Left colon (tissue), 2 donors: ENCODE measurements around the gene ABCA7. TPM values are rescaled to one million over a fixed set of nuclear protein-coding genes. Genes with fewer than 3 reads are reported as not detected.

Experiments
- ATAC-seq: fragments of 200-7000 bp; cut with Tn5 transposase; one replicate; pipeline ENCODE4 v1.9.1; 2020; ENCODE audit warnings: mild to moderate bottlenecking, moderate library complexity
- DNase-seq, 2 donors: peaks; one replicate each; pipeline ENCODE4 v3.0.0-alpha.2; 2020
- intact Hi-C, 2 donors: fragments of 100-400 bp; cut with DNase I in 1 of 2; cut with micrococcal nuclease in 1 of 2; formaldehyde crosslinking; loops; one replicate each; pipeline versions ENCODE4 v1.11.2 to v1.14.0; 2022; cut with DNase I, micrococcal nuclease
- total RNA-seq, 2 donors: library from RNA; stranded (reverse); fragmentation: NEBNext Ultra II Directional; extraction: Animal tissue kit (Norgen Biotek cat#: 25700); gene quantifications; one replicate each; pipeline ENCODE4 v1.2.1, GENCODE V29; 2021
- donor health status: DM: no; HTN: no; CAD: no.
- donor health status: DM: yes; HTN: yes; CAD: no.

Gene ABCA7
- total RNA-seq, 2 donors from 2014 or later = 23.3 to 35.1 TPM

DNA sequence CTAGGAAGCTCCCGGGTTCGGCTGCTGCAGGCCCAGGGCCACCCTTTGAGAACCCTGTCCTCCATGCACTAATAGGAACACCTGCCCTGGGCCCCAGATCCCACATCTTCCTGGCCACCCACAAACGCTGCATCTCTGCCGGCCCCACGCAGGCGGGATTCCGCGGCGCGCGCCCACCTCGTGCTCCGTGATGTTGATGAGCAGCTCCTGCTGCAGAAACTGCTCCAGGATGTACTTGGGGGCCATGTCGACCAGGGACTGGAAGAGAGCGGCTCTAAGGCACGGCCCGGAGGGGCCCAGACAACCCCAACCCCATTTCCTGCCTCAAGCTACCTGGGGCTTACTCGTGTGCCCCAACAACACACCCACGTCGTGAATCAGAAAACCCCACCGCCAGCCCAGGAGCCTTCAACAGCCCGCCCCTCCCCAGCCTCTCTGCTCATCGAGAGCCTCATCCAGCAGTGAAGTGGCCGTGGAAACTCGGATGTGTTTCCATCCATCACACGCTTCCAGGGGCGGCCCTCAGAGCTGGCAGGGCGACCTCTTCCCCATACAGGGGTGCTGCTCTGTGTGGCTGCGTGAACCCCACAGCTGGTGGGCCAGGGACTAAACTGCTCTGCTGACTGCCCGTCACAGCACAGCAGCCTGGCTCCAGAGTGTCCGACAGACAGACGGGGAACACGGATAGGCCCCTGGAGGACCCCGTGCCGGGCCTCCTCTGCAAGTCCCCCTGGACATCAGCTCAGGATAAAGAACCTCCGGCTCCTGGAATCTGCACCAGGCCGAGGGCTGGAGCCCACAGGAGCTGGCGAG lies 51.0 kb downstream of the ABCA7 start:
- ATAC-seq = no peak
- no peak for DNase-seq
- intact Hi-C loops = no loop called here

DNA sequence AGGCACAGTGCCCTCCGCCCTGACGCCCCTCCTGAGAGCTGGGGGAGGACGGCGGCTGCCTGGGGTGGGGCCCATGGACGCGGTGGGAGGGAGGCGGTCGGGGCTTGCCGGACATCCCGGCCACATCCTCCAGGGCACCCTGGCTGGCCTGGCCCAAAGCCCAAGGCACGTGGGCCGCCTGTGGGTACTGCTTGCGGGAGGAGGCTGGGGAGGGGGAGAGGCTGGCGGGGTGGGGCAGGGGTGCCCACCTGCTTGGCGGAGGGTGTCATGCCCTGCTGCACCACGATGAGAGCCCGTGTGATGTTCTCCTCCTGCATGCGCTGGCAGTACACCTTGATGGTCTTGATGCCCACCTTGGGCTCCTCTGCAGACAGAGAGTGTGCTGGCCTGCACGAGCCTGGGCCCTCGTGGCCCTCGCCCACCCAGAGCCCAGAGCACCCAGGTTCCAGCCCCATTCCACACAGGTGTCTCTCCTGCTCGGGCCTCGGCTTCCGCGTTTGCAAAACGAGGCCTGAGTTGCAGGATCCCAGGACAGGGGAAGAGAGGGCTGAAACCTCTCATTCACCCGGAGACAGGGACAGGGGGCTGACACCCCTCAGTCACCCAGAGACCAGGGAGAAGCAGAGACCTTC lies 51.8 kb downstream of the ABCA7 start:
- ATAC-seq (no peak), DNase-seq (no peak)
- intact Hi-C loops = no loop called here

DNA sequence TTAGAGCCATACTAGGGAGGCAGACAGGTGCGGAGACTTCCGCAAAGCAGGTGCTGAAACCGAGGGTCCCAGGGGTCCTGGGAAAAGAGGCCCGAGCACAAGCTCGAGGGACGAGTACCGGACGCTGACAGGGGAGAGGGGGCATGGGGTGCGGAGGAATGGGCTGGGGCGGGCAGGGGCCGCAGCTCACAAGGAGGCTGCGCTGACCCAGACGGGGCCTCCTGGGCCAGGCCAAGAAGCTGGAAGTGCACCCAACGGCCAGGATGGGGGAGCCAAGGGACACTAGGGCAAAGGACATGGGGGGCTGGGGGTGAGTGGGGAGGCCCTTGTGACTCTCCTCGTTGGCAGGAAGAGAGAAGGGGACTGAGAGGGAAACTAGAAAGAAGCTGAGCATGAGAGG lies 53.4 kb downstream of the ABCA7 start:
- intact Hi-C loops = no loop called here
- no peak for ATAC-seq
- DNase-seq = no peak

DNA sequence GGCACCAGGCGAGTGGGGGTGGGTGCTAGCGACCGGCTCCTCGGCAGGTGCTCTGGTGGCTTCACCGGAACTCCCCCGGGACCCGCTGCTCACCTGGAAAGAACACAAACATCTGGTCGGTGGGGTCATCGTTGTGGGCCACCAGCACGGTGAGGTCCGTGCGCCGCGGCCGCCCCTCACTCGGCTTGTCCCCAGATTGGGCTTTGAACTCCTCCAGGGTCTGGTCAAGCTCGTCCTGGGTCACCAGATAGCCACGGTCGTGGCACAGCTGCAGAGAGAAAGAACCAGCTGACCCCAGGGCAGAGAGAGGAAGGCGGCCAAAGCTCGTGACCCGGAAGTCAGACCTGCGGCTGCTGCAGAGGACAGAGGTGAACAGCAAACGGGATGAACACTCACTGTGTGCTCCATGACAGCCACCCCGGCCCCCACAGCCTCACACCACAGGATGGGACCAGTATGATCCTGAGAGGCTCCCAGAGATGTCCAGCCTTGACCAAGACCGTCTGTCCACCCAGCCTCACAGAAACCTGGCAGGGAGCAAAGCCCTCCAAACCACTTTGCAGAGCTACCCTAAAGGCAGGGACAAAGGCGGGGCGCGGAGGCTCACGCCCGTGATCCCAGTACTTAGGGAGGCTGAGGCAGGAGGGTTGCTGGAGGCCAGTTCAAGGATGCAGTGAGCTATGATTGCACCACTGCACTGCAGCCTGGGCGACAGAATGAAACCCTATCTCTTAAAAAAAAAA lies 54.1 kb downstream of the ABCA7 start:
- intact Hi-C loops = no loop called here
- ATAC-seq = no peak

DNA sequence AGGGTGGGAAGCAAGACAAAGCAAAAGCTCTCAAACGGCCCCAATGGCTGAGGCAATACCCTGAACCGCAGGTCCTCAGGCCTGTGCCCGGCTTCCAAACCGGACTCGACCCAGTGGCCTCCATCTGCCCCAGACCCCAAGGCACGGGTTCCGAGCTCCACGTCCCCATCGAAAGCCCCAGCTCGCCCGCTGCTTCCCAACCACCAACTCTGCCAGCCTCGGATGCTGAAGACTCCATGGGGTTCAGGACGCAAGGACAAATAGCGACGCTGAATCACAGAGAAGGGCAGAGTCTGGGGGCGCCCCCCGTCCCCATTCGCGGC lies 54.7 kb downstream of the ABCA7 start:
- ATAC-seq = no peak
- intact Hi-C loops = no loop called here
- DNase-seq = peak in 1 of 2 donors; percentile 27

More for the DNA sequence above, 54.1 kb downstream of the ABCA7 start:
- peak in 1 of 2 donors; percentile 29 for DNase-seq

DNA sequence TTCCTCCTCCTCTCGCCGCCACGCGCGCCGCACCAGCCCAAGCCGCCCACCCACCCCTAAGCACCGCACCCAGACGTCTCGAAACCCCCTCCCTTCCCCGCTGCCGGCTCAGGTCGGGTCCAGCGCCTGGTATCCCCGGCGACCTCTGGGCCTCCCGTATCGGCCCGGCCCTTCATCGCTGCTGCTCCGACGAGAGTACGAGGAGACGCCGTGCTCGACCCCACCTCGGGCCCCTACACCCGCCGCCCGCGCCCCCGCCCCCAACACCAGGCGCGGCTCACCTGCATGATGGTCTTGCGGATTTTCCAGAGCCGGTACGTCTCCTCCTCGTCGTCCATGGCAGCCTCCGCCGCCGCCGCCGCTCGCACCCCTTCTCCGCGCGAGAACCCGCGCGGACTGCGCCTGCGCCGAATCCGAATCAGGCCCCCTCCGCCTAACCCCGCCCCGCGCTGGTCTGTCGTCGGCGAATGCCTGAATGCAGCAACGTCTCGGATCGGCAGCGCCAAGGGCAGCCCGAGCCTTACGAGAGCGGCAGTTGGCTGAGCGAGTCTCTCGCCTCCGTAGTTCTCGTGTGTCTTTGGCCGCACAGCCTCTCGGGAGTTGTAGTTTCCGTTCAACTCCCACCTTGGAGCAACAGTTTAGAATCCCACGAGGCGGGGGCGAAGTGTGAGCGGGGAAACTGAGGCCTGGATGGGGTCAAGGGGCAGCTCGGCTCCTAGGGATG lies 55.2 kb downstream of the ABCA7 start, which contains the start of gene POLR2E:
Gene POLR2E, minus strand, starts transcription at position 398 of the 724 bp plus-strand sequence. Its CDS starts 60 bp downstream, at position 338.
- intact Hi-C loops = no loop called here
- DNase-seq = peak; percentile 98 to 99
- ATAC-seq = peak; percentile 91

DNA sequence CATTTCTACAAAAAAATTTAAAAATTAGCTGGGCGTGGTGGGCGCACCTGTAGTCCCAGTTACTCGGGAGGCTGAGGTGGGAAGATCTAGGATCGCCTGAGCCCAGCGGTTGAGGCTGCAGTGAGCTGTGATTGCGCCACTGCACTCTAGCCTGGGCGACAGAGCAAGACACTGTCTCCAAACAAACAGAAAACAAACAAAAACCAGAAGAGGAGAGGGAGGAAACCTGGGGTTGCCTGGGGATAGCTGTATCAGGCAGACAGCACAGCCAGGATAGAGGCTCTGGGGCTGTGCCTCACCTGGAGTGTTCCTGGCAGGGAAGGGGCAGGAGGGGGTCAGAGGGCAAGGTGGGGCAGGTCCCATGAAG lies 57.9 kb downstream of the ABCA7 start:
- intact Hi-C loops = no loop called here
- peak; percentile 12 for ATAC-seq
- no peak for DNase-seq

DNA sequence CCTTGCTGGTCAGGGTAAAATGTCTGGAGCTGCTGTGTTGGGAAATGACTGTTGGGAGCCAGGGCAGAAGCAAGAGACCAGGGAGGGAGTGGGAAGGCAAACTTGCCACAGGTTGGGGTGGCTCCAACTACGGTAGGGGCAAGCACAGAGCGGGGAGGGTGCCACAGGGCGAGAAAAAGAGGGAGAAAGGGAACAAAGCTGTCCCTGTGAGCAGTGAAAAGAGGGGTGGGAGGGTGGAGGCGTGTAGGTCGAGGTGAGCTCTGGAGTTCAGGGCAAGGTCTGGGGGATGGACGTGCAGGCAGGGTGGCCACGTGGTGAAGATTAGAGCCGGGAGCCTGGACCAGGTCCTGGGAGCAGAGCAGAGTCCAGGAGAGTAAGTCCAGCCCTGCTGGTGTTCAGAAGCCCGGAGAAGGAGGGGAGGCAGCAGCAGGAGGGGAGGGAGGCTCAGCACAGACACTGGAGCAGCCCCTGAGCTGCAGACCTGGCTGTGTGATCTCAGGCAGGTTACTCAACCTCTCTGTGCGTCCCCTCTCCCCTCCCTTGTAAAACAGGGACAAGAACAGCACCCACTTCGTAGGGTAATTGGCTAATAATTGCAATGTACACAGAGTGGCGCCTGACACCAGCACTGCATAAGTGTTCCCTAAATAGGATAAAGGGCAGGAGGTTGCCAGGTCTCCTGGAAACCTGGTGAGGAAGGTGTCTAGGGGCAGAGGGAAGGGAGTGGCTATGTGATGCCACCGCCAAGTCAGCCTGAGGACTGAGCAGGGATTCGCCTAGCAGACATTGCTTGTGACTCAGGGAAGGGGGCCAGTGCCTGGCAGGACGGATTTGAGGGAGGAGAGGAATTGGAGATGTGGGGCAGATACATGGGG lies 58.5 kb downstream of the ABCA7 start:
- intact Hi-C loops = no loop called here
- ATAC-seq (peak; percentile 40), DNase-seq (peak in 1 of 2 donors; percentile 32)

DNA sequence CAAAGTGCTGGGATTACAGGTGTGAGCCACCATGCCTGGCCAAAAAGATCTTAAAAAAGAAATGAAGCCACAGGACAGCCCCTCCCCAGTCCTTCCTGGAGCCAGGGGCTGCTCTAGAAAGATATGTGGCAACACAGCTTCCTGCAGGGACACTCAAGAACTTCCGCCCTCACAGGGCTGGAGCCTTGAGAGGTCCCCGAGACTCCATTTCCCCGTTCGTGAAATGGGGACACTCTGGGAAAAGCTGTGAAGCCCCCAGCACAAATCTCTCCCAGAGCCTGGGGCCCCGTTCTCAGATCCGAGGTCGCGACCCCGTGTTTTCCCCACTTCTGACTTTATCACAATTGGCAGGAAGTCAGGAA lies 61.4 kb downstream of the ABCA7 start:
- DNase-seq (peak in 1 of 2 donors; percentile 27), ATAC-seq (no peak)
- intact Hi-C loops = no loop called here

DNA sequence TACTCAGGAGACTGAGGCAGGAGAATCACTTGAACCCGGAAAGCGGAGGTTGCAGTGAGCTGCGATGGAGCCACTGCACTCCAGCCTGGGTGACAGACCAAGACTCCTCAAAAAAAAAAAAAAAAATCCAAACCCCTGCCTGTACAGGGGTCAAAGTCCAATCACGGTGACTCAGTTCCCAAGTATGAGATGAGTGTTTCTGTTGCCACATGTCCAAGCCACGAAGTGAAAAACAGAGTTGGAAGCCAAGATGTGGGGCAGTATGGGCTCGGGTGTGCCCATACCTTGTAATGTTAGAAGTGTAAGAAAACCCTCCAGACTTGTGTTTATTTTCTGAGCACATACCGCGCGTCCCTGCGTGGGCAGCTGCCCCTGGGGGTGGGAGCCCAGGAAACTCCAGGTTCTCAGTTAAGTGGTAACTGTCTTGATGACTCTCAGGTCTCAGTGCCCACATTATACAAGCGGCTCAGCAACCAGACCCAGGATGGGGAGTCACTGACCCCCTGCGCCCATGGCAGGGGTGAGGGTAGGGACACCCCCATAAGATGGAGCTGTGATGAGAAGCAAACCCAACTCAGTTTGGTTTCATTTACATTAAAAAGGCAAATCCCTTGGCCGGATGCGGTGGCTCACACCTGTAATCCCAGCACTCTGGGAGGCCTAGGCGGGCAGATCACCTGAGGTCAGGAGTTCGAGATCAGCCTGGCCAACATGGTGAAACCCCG lies 62.7 kb downstream of the ABCA7 start:
- intact Hi-C loops = no loop called here
- DNase-seq (no peak), ATAC-seq (no peak)

DNA sequence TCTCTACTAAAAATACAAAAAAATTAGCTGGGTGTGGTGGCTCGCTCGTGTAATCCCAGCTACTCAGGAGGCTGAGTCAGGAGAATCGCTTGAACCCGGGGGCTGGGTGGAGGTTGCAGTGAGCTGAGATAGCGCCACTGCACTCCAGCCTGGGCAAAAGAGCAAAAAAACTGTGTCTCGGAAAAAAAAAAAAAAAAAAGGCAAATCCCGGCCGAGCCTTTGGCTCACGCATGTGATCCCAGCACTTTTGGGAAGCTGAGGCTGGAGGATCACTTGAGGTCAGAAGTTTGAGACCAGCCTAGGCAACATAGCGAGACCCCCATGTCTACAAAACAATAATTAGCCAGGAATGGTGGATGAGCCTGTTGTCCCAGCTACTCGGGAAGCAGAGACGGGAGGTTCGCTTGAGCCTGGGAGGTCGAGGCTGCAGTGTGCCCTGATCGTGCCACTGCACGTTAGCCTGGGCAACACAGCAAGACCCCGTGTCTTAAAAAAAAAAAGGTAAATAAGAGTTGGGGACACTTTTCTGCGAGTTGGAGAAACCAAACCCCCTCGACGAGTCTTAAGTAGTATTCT lies 63.3 kb downstream of the ABCA7 start:
- ATAC-seq (no peak), DNase-seq (no peak)
- intact Hi-C loops = no loop called here

DNA sequence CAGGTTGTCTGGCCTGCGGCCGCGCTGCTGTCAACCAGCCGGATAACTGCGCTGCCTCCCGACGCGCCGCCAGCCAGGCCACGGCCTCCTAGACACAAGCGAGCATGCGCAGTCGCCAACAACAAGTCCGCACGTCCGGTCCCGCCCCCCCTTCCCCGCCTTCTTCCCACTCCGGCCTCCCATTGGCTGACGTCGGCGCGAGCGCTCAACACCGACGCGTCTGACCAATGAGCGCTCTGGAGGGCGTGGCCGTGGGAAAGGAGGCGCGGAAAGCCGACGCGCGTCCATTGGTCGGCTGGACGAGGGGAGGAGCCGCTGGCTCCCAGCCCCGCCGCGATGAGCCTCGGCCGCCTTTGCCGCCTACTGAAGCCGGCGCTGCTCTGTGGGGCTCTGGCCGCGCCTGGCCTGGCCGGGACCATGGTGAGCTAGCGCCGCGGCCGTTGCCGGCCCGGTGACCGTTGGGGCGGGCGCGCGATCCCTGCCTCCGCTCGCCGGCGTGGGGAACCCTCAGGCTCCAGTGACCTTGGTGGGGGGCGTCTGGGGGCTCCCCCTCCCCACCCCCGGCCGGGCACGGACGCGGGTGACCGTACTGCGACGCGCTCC lies 63.9 kb downstream of the ABCA7 start, which contains the start of gene GPX4:
Gene GPX4, plus strand, starts transcription at position 287 of the 603 bp plus-strand sequence. Its CDS starts 50 bp downstream, at position 337.
- DNase-seq = peak; percentile 99
- intact Hi-C loops = no loop called here
- ATAC-seq = peak; percentile 87

DNA sequence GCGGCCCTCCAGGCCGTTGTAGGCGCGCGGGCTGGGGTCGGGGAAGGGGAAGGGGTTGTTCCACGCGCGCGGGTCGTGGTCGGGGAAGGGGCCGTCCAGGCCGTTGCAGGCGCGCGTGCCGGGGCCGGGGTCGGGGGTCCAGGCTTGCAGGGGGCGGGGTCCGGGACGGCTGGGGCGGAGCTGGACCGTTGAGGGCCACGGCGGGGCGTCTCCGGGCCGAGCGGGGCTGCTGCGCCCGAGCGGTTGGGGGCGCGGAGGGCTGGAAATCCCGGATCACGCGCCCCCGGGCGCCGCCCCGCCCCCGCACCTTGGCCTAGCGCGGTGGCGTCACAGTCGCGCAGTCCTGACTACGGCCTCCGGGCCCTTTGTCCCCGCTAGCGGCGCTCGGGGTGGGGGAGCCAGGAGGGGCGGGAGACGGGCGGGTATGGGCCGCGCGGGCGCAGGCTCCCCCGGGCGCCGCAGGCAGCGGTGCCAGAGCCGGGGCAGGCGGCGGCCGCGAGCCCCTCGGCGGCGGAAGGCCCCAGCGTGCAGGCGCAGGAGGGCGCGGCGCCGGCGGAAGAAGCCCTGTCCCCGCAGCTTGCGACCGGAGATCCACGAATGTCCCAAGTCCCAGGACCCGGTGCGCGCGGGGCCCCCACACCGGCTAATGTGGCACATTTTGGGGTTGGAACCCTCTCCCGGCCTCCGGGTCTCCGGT lies 64.6 kb downstream of the ABCA7 start:
- intact Hi-C loops = no loop called here
- peak; percentile 58 for ATAC-seq
- DNase-seq = peak; percentile 80 to 86

DNA sequence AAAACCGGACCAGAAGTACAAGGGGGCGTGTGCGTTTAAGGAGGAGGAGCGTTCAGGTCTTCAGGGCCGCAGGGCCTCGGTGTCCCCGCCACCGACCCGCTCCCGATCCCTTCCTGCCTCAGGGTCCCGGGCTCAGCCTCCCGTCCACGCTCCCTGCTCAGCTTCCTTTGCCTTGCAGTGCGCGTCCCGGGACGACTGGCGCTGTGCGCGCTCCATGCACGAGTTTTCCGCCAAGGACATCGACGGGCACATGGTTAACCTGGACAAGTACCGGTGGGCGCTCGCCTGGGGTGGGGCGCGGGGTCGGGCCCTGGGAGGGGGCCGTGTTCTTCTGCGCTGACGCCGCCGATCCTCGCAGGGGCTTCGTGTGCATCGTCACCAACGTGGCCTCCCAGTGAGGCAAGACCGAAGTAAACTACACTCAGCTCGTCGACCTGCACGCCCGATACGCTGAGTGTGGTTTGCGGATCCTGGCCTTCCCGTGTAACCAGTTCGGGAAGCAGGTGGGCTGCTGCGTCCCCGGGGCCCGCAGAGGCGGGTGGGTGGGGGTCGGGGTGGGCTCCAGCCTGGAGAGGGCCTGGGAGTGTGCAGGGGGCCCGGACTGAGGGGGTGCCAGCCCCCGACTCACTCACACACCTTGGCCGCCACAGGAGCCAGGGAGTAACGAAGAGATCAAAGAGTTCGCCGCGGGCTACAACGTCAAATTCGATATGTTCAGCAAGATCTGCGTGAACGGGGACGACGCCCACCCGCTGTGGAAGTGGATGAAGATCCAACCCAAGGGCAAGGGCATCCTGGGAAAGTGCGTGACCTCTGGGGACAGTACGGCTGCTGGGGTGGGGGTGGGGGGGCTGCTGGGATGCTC lies 65.3 kb downstream of the ABCA7 start:
- DNase-seq (no peak), ATAC-seq (no peak)
- intact Hi-C loops = no loop called here
